Parathyroid adenoma (tissue), 2 donors: ENCODE data around the gene ZNF428.

ENCODE experiments used
- H2AFZ ChIP-seq: fragments of 300-600 bp; sonication (generic); one replicate; pipeline ENCODE4 v1.7.0; 2017; ENCODE audit warnings: antibody characterized with exemption, mild to moderate bottlenecking
- H3K27ac ChIP-seq: fragments of 300-600 bp; sonication (generic); one replicate; pipeline ENCODE4 v1.7.0; 2017
- H3K27me3 ChIP-seq: fragments of 300-600 bp; sonication (generic); one replicate; pipeline ENCODE4 v1.7.0; 2017; ENCODE audit warnings: low read length; ENCODE audit not compliant: control insufficient read depth, insufficient read depth
- H3K36me3 ChIP-seq: fragments of 300-600 bp; sonication (generic); one replicate; pipeline ENCODE4 v1.7.0; 2017; ENCODE audit warnings: low read length; ENCODE audit not compliant: control insufficient read depth, insufficient read depth
- H3K4me1 ChIP-seq: fragments of 300-600 bp; sonication (generic); one replicate; pipeline ENCODE4 v1.7.0; 2017; ENCODE audit warnings: control low read depth
- H3K4me2 ChIP-seq: fragments of 300-600 bp; sonication (generic); one replicate; pipeline ENCODE4 v1.7.0; 2017; ENCODE audit warnings: low read length
- H3K4me3 ChIP-seq: fragments of 300-600 bp; sonication (generic); one replicate; pipeline ENCODE4 v1.7.0; 2017; ENCODE audit warnings: low read depth, low read length
- H3K79me2 ChIP-seq: fragments of 300-600 bp; sonication (generic); one replicate; pipeline ENCODE4 v1.7.0; 2017; ENCODE audit warnings: control low read depth
- H3K9ac ChIP-seq: fragments of 300-600 bp; sonication (generic); one replicate; pipeline ENCODE4 v1.7.0; 2017; ENCODE audit warnings: mild to moderate bottlenecking
- H3K9me3 ChIP-seq: fragments of 300-600 bp; sonication (generic); one replicate; pipeline ENCODE4 v1.7.0; 2017; ENCODE audit warnings: low read length; ENCODE audit not compliant: control insufficient read depth
- CTCF ChIP-seq: fragments of 300-600 bp; sonication (generic); IDR thresholded peaks from one replicate; pipeline ENCODE4 v1.7.0; 2017; ENCODE audit warnings: antibody characterized with exemption, mild to moderate bottlenecking
- donor health status: primary hyperparathyroidism.

The ZNF428 gene

GRCh38 chr19:43664018-43664417 lies 44.6 kb upstream of the ZNF428 start:
- H3K9me3 ChIP-seq = no peaks in the 10 kb centered on the region
- no peak for TF ChIP-seq CTCF
- no peaks in the 10 kb centered on the region for H3K79me2 ChIP-seq
- H3K4me2 ChIP-seq = no peak overlapping the region
- H3K27me3 ChIP-seq = no peaks in the 10 kb centered on the region
- no peak overlapping the region for H3K4me3 ChIP-seq
- no peak overlapping the region for H3K9ac ChIP-seq
- H3K4me1 ChIP-seq = no peaks in the 10 kb centered on the region
- no peak overlapping the region for H2AFZ ChIP-seq
- no peaks in the 10 kb centered on the region for H3K36me3 ChIP-seq
- H3K27ac ChIP-seq = no peak overlapping the region

- H3K27ac ChIP-seq = no peak overlapping the region
- no peaks in the 10 kb centered on the region for H3K27me3 ChIP-seq
- TF ChIP-seq CTCF = peak; percentile 39
- no peak overlapping the region for H2AFZ ChIP-seq
- H3K36me3 ChIP-seq = no peaks in the 10 kb centered on the region
- no peak overlapping the region for H3K9ac ChIP-seq
- H3K4me3 ChIP-seq = no peak overlapping the region
- H3K79me2 ChIP-seq = no peaks in the 10 kb centered on the region
- no peaks in the 10 kb centered on the region for H3K4me1 ChIP-seq
- no peaks in the 10 kb centered on the region for H3K9me3 ChIP-seq
- no peak overlapping the region for H3K4me2 ChIP-seq
These were observed 43.1 kb upstream of the ZNF428 start for GRCh38 chr19:43662487-43662886.

GRCh38 chr19:43660971-43661360 lies 41.5 kb upstream of the ZNF428 start:
- Histone ChIP-seq H3K9ac (no peak overlapping the region), H2AFZ (peak overlapping the region; percentile 51), H3K79me2 (no peaks in the 10 kb centered on the region), H3K9me3 (no peaks in the 10 kb centered on the region), H3K4me2 (no peak overlapping the region), H3K27ac (no peak overlapping the region), H3K27me3 (no peaks in the 10 kb centered on the region), H3K4me3 (no peak overlapping the region), H3K4me1 (no peaks in the 10 kb centered on the region), H3K36me3 (no peaks in the 10 kb centered on the region)
- TF ChIP-seq CTCF = no peak

GRCh38 chr19:43660301-43660970 lies 41.0 kb upstream of the ZNF428 start:
- no peak for TF ChIP-seq CTCF
- Histone ChIP-seq H3K36me3 (no peaks in the 10 kb centered on the region), H3K9ac (no peak overlapping the region)

GRCh38 chr19:43658494-43658893 lies 39.1 kb upstream of the ZNF428 start:
- no peaks in the 10 kb centered on the region for H3K4me1 ChIP-seq
- no peaks in the 10 kb centered on the region for H3K9me3 ChIP-seq
- no peak overlapping the region for H3K9ac ChIP-seq
- H3K36me3 ChIP-seq = no peaks in the 10 kb centered on the region
- no peak for TF ChIP-seq CTCF
- H3K4me3 ChIP-seq = no peak overlapping the region
- no peaks in the 10 kb centered on the region for H3K79me2 ChIP-seq
- H3K27me3 ChIP-seq = no peaks in the 10 kb centered on the region
- no peak overlapping the region for H3K27ac ChIP-seq
- H3K4me2 ChIP-seq = no peak overlapping the region
- H2AFZ ChIP-seq = no peak overlapping the region

More at GRCh38 chr19:43660301-43660970, 41.0 kb upstream of the ZNF428 start:
- H3K27me3 ChIP-seq = no peaks in the 10 kb centered on the region
- no peak overlapping the region for H3K27ac ChIP-seq
- H3K79me2 ChIP-seq = no peaks in the 10 kb centered on the region
- no peaks in the 10 kb centered on the region for H3K4me1 ChIP-seq
- H3K4me2 ChIP-seq = no peak overlapping the region
- no peak overlapping the region for H3K4me3 ChIP-seq
- H2AFZ ChIP-seq = peak overlapping the region; percentile 51
- no peaks in the 10 kb centered on the region for H3K9me3 ChIP-seq
